ENCODE data around the gene FAM25A. TPM values are rescaled to one million over a fixed set of nuclear protein-coding genes. Genes with fewer than 3 reads are reported as not detected.
"Not testable (repeated sequence)": the region's sequence is repeated elsewhere in the genome, so short reads cannot be mapped to it uniquely, and the experiment has no call there.

Gene FAM25A
- not detected for total RNA-seq

DNA sequence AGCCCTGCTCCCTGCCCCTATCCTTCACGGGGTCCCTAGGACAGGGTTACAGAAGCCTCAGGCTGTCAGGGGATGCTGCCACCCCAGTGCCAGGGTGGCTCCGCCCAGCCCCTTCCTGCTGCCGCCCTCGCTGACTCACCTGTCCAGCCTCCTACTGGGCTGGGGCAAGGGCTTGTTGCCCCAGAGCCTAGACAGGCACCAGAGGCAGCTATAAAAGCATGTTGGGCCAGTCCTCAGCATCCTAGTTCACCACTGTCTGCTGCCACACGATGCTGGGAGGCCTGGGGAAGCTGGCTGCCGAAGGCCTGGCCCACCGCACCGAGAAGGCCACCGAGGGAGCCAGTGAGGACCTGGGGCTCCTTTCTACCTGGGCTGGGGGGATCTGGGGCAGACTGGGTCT lies at the start of gene FAM25A:
TSS of gene FAM25A (plus strand) at position 239 of the 400 bp plus-strand sequence. CDS start at position 270, 31 bp downstream.
- H3K36me3 ChIP-seq (ENCODE audit: control insufficient read depth in 3 of 3, insufficient read depth in 3 of 3, low read length in 3 of 3); H3K4me1 ChIP-seq (ENCODE audit: control insufficient read depth in 3 of 3, insufficient read depth in 3 of 3, low read length in 3 of 3); H3K27ac ChIP-seq (ENCODE audit: low read depth, low read length); H3K9ac ChIP-seq (ENCODE audit: low read depth in 1 of 3, low read length in 3 of 3); H3K27me3 ChIP-seq (ENCODE audit: control insufficient read depth in 3 of 3, insufficient read depth in 3 of 3, low read length in 3 of 3); H3K9me3 ChIP-seq (ENCODE audit: control insufficient read depth in 3 of 3, low read length in 3 of 3); H3K4me3 ChIP-seq (ENCODE audit: low read length in 3 of 3): not testable (repeated sequence)

DNA sequence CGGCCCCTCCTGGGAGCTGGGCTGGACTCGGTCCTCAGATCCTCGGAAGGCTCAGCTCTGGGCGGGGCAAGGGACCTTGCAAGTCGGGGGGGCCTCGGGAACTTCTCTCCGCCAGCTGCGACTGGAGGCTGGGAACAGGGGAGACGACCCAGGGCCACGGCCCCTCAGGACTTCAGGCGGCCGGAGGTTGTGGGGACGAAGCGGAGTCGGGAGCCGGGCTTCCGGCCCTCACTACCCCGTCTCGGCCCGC lies 49.2 kb upstream of the FAM25A start:
- Histone ChIP-seq H3K36me3 (ENCODE audit: control insufficient read depth in 3 of 3, insufficient read depth in 3 of 3, low read length in 3 of 3) (no peaks in the 10 kb centered on the region), H3K9ac (ENCODE audit: low read depth in 1 of 3, low read length in 3 of 3) (peak overlapping the region; percentile 86 to 96 (median 92)), H3K4me1 (ENCODE audit: control insufficient read depth in 3 of 3, insufficient read depth in 3 of 3, low read length in 3 of 3) (peaks cover 41 to 55% (median 50%) of the 10 kb centered on the region in 3 donors), H3K4me3 (ENCODE audit: low read length in 3 of 3) (peak overlapping the region; percentile 83 to 88 (median 85)), H3K27ac (ENCODE audit: low read depth, low read length) (peak overlapping the region; percentile 99), H3K27me3 (ENCODE audit: control insufficient read depth in 3 of 3, insufficient read depth in 3 of 3, low read length in 3 of 3) (peaks cover 0 to 5% (median 0%) of the 10 kb centered on the region in 3 donors), H3K9me3 (ENCODE audit: control insufficient read depth in 3 of 3, low read length in 3 of 3) (no peaks in the 10 kb centered on the region)

DNA sequence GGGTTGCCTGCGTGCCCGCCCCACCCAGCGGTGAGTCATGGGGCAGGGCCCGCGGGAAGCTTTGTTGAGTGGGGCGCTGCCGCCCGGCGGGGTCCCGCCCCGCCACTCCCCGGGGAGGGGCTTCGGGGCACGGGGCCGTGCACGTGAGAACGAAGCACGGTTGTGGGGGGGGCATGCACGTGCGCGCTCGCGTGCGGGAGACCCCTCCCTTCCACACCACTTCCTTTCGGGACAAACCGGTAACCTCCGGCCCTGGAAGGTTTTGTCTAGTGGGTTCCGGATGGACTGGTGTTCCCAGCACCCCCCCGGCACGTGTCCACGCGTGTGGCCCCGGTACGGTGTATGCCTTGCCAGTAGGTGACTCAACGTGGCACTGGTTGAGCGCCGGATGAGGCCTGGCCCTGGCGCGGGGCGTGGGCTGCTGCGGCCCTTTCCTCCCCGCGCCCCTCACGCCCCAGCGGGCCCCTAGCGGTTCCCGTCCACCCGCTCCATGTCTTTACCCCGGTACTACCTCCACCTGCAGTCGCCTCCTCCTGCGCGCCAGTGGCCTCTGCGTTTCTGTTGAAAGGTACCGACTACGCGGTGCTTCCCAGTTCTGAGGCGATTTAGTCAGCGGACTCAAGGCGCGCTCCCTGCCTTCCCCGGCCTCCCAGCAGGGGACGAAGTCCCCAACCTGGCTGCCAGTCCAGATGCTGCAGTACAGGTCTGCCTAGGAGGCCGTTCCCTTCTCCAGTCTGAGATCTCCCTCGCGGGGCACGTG lies 48.7 kb upstream of the FAM25A start:
- H3K9me3 ChIP-seq (ENCODE audit: control insufficient read depth in 3 of 3, low read length in 3 of 3) = no peaks in the 10 kb centered on the region
- H3K27ac ChIP-seq (ENCODE audit: low read depth, low read length) = peak overlapping the region; percentile 99
- H3K27me3 ChIP-seq (ENCODE audit: control insufficient read depth in 3 of 3, insufficient read depth in 3 of 3, low read length in 3 of 3) = peaks cover 0 to 5% (median 0%) of the 10 kb centered on the region in 3 donors
- peak overlapping the region; percentile 86 to 96 (median 92) for H3K9ac ChIP-seq (ENCODE audit: low read depth in 1 of 3, low read length in 3 of 3)
- H3K36me3 ChIP-seq (ENCODE audit: control insufficient read depth in 3 of 3, insufficient read depth in 3 of 3, low read length in 3 of 3) = no peaks in the 10 kb centered on the region
- peaks cover 39 to 51% (median 46%) of the 10 kb centered on the region in 3 donors for H3K4me1 ChIP-seq (ENCODE audit: control insufficient read depth in 3 of 3, insufficient read depth in 3 of 3, low read length in 3 of 3)
- H3K4me3 ChIP-seq (ENCODE audit: low read length in 3 of 3) = peak overlapping the region; percentile 83 to 88 (median 85)

DNA sequence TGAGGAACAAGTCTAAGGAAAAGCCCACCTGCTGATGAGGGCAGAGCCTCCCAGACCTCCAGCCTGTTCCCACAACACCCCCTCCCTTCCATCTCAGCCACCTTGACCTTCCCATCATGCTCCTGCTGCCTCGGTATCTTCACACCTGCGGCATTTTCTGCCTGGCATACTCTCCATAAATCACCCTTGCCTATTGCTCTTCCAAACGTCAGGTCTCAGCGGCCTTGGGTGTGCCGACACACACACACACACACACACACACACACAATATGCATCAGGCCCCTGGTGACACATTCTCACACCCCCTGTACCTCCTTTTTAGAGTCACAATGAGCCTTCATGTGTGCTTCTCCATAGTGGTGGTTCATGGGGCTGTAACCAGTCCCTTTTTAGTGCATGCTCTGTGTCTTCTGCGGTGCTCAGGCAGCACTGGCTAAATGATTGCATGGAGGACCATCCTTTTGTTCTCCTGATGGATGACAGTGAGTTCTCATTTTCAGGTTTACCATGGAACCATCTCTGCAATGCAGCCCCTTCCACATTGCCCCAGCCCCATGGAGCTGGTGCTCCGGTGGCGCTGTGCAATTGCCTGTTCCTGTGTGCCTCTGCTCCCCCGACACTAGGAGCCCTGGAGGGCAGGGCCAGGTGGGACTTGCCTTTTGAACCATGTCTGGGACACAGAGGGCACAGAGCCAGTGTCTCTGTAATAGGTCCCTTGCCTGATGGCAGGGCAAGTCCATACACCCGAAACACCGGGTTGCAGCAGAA lies 47.3 kb upstream of the FAM25A start:
- H3K36me3 ChIP-seq (ENCODE audit: control insufficient read depth in 3 of 3, insufficient read depth in 3 of 3, low read length in 3 of 3) = no peaks in the 10 kb centered on the region
- H3K9ac ChIP-seq (ENCODE audit: low read depth in 1 of 3, low read length in 3 of 3) = no peak overlapping the region
- peaks cover 28 to 38% (median 37%) of the 10 kb centered on the region in 3 donors for H3K4me1 ChIP-seq (ENCODE audit: control insufficient read depth in 3 of 3, insufficient read depth in 3 of 3, low read length in 3 of 3)
- H3K27ac ChIP-seq (ENCODE audit: low read depth, low read length) = no peak overlapping the region
- no peak overlapping the region for H3K4me3 ChIP-seq (ENCODE audit: low read length in 3 of 3)
- no peaks in the 10 kb centered on the region for H3K9me3 ChIP-seq (ENCODE audit: control insufficient read depth in 3 of 3, low read length in 3 of 3)
- H3K27me3 ChIP-seq (ENCODE audit: control insufficient read depth in 3 of 3, insufficient read depth in 3 of 3, low read length in 3 of 3) = peaks cover 0 to 5% (median 0%) of the 10 kb centered on the region in 3 donors

DNA sequence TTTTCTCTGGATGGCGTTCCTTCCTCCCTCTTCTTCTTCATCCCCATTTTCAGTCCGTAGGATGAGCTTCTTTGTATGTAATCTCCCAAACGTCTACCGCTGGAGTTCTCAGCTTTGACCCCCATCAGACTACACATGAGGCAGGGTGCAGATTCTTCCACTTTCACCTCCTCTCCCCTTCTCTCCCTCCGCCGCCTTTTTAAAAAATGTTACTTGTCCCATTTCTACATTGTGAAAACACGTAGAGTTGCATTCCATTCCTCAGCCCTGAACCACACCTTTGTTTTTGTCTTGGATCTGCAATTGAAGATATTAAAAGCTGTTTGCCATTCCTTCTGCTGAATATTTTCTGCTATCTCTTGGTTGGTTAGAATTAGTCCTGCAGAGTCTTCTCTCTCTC lies 45.6 kb upstream of the FAM25A start:
- Histone ChIP-seq H3K9me3 (ENCODE audit: control insufficient read depth in 3 of 3, low read length in 3 of 3) (no peaks in the 10 kb centered on the region), H3K9ac (ENCODE audit: low read depth in 1 of 3, low read length in 3 of 3) (no peak overlapping the region), H3K4me1 (ENCODE audit: control insufficient read depth in 3 of 3, insufficient read depth in 3 of 3, low read length in 3 of 3) (peaks cover 15 to 31% (median 29%) of the 10 kb centered on the region in 3 donors), H3K27ac (ENCODE audit: low read depth, low read length) (no peak overlapping the region), H3K27me3 (ENCODE audit: control insufficient read depth in 3 of 3, insufficient read depth in 3 of 3, low read length in 3 of 3) (peaks cover 0 to 2% (median 0%) of the 10 kb centered on the region in 3 donors), H3K4me3 (ENCODE audit: low read length in 3 of 3) (no peak overlapping the region), H3K36me3 (ENCODE audit: control insufficient read depth in 3 of 3, insufficient read depth in 3 of 3, low read length in 3 of 3) (no peaks in the 10 kb centered on the region)

DNA sequence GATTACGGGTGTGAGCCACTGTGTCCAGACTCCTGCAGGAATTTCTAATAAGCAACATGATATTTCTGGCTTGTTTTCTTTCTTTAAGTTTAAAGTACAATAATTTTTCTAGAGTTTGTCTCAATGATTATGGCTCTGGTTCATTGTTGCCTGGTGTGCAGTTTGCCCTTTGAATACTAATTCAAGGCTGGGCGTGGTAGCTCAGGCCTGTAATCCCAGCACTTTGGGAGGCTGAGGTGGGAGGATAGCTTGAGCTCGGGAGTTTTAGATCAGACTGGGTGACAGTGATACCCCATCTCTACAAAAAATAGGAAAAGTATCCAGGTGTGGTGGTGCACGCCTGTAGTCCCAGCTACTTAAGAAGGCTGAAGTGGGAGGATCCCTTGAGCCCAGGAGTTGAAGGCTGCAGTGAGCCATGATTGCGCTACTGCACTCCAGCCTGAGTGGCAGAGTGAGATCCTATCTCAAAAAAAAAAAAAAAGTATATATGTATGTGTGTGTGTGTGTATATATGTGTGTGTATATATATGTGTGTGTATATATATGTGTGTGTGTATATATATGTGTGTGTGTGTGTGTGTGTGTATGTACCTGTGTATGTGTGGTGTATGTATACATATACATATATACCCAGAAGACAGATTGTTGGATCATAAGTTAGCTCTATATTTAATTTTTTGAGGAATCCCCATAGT lies 43.6 kb upstream of the FAM25A start:
- H3K9me3 ChIP-seq (ENCODE audit: control insufficient read depth in 3 of 3, low read length in 3 of 3) = no peaks in the 10 kb centered on the region
- H3K36me3 ChIP-seq (ENCODE audit: control insufficient read depth in 3 of 3, insufficient read depth in 3 of 3, low read length in 3 of 3) = no peaks in the 10 kb centered on the region
- no peak overlapping the region for H3K27ac ChIP-seq (ENCODE audit: low read depth, low read length)
- H3K4me1 ChIP-seq (ENCODE audit: control insufficient read depth in 3 of 3, insufficient read depth in 3 of 3, low read length in 3 of 3) = peaks cover 22 to 35% (median 30%) of the 10 kb centered on the region in 3 donors
- no peaks in the 10 kb centered on the region for H3K27me3 ChIP-seq (ENCODE audit: control insufficient read depth in 3 of 3, insufficient read depth in 3 of 3, low read length in 3 of 3)
- no peak overlapping the region for H3K4me3 ChIP-seq (ENCODE audit: low read length in 3 of 3)
- H3K9ac ChIP-seq (ENCODE audit: low read depth in 1 of 3, low read length in 3 of 3) = no peak overlapping the region

DNA sequence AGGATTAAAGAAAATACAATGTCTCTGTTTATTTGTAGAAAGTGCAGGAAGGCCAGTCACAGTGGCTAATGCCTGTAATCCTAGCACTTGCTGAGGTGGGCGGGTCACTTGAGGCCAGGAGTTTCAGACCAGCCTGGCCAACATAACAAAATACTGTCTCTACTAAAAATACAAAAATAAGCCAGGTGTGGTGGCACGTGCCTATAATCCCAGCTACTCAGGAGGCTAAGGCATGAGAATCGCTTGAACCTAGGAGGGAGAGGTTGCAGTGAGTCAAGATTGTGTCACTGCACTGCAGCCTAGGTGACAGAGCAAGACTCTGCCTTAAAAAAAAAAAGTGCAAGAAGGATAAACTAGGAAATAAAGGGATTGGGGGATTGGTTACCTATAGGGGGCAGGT lies 41.6 kb upstream of the FAM25A start:
- H3K4me1 ChIP-seq (ENCODE audit: control insufficient read depth in 3 of 3, insufficient read depth in 3 of 3, low read length in 3 of 3) = peaks cover 22 to 31% (median 25%) of the 10 kb centered on the region in 3 donors
- H3K27me3 ChIP-seq (ENCODE audit: control insufficient read depth in 3 of 3, insufficient read depth in 3 of 3, low read length in 3 of 3); H3K36me3 ChIP-seq (ENCODE audit: control insufficient read depth in 3 of 3, insufficient read depth in 3 of 3, low read length in 3 of 3); H3K9me3 ChIP-seq (ENCODE audit: control insufficient read depth in 3 of 3, low read length in 3 of 3); H3K4me3 ChIP-seq (ENCODE audit: low read length in 3 of 3): not testable (repeated sequence)
- peak overlapping the region; percentile 40 for H3K27ac ChIP-seq (ENCODE audit: low read depth, low read length)
- H3K9ac ChIP-seq (ENCODE audit: low read depth in 1 of 3, low read length in 3 of 3) = peak overlapping the region in 1 of 3 donors; percentile 25

DNA sequence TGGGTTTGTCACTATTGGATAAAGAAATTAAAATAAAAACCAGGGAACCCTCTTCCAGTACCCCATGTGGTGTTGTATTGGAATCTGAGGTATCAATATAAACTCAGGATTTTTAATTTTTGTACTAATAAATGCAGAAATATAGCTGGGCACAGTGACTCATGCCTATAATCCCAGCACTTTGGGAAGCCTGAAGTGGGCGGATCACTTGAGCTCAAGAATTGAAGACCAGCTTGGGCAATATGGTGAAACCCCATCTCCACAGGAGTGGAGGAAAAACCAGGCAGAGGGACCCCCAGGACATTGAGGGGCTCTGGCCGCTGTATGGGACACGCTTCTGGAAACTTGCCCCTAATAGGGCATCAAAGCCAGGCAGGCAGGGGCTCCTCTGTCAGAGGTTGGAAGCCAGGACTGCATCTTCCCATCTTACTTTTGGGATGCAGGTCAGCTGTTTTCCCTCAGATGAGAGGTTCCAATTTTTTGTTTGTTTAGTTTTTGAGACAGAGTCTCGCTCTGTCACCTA lies 40.7 kb upstream of the FAM25A start:
- H3K27ac ChIP-seq (ENCODE audit: low read depth, low read length) = peak overlapping the region; percentile 65
- no peaks in the 10 kb centered on the region for H3K9me3 ChIP-seq (ENCODE audit: control insufficient read depth in 3 of 3, low read length in 3 of 3)
- no peak overlapping the region for H3K4me3 ChIP-seq (ENCODE audit: low read length in 3 of 3)
- H3K36me3 ChIP-seq (ENCODE audit: control insufficient read depth in 3 of 3, insufficient read depth in 3 of 3, low read length in 3 of 3) = no peaks in the 10 kb centered on the region
- no peak overlapping the region for H3K9ac ChIP-seq (ENCODE audit: low read depth in 1 of 3, low read length in 3 of 3)
- H3K27me3 ChIP-seq (ENCODE audit: control insufficient read depth in 3 of 3, insufficient read depth in 3 of 3, low read length in 3 of 3) = no peaks in the 10 kb centered on the region
- peaks cover 22 to 31% (median 25%) of the 10 kb centered on the region in 3 donors for H3K4me1 ChIP-seq (ENCODE audit: control insufficient read depth in 3 of 3, insufficient read depth in 3 of 3, low read length in 3 of 3)

DNA sequence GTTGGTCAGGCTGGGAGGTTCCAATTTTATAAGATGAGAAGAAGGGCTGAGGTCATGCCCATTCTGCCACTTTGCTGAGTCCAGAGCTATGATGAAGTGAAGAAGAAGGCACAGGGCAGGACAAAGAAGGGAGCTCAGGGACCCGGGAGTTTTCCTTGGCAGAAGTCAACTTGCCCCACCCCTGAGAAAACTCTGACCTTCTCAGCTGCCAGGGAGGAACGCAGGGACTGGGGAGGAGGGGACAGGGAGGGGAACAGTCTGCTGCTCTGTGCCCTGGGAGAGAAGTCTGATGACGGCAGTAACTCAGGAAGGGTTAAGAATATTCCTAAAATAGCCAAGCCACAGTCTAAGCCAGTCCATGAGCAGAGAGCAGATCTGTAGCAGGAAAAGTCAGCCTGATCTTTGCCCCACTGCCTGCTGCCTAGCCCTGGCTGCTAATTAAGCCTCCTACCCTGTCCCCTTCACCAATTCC lies 40.1 kb upstream of the FAM25A start:
- Histone ChIP-seq H3K27ac (ENCODE audit: low read depth, low read length) (peak overlapping the region; percentile 65), H3K4me3 (ENCODE audit: low read length in 3 of 3) (peak overlapping the region; percentile 2 to 65 (median 32)), H3K36me3 (ENCODE audit: control insufficient read depth in 3 of 3, insufficient read depth in 3 of 3, low read length in 3 of 3) (no peaks in the 10 kb centered on the region), H3K27me3 (ENCODE audit: control insufficient read depth in 3 of 3, insufficient read depth in 3 of 3, low read length in 3 of 3) (no peaks in the 10 kb centered on the region), H3K4me1 (ENCODE audit: control insufficient read depth in 3 of 3, insufficient read depth in 3 of 3, low read length in 3 of 3) (peaks cover 22 to 31% (median 25%) of the 10 kb centered on the region in 3 donors), H3K9ac (ENCODE audit: low read depth in 1 of 3, low read length in 3 of 3) (peak overlapping the region; percentile 9 to 77 (median 57)), H3K9me3 (ENCODE audit: control insufficient read depth in 3 of 3, low read length in 3 of 3) (no peaks in the 10 kb centered on the region)
